HEK293T (cell line): ENCODE data around the gene DEDD2.

Source experiments
- CTCF ChIA-PET: fragments of 350-600 bp; formaldehyde crosslinking; extraction: SDS; loops from one replicate; lab custom pipeline; 2021; ENCODE audit warnings: antibody characterized with exemption, inconsistent platforms; lab: Yijun Ruan, JAX
- POLR2A ChIA-PET: fragments of 350-600 bp; formaldehyde crosslinking; extraction: SDS; loops from one replicate; lab custom pipeline; 2020; ENCODE audit warnings: antibody characterized with exemption, inconsistent platforms; lab: Yijun Ruan, JAX
- DNase-seq: peaks from one replicate; pipeline ENCODE4 v3.0.0; 2012; ENCODE audit warnings: mixed read lengths; ENCODE audit errors: extremely low spot score
- ARNT ChIP-seq: fragments of 450-650 bp; IDR thresholded peaks from 2 replicates; pipeline ENCODE4 v1.6.1; 2017; ENCODE audit warnings: mild to moderate bottlenecking
- BHLHE40 ChIP-seq: fragments of 450-650 bp; IDR thresholded peaks from 2 replicates; pipeline ENCODE4 v1.6.1; 2016; ENCODE audit warnings: mild to moderate bottlenecking, moderate library complexity, borderline replicate concordance
- CTBP1 ChIP-seq: fragments of 450-650 bp; IDR thresholded peaks from 2 replicates; pipeline ENCODE4 v1.6.1; 2016; ENCODE audit warnings: borderline replicate concordance
- ELF4 ChIP-seq: fragments of 450-650 bp; IDR thresholded peaks from 2 replicates; pipeline ENCODE4 v1.6.1; 2017; ENCODE audit warnings: antibody characterized with exemption
- FOXA1 ChIP-seq: fragments of 450-650 bp; IDR thresholded peaks from 2 replicates; pipeline ENCODE4 v1.6.1; 2016; ENCODE audit warnings: mild to moderate bottlenecking
- FOXK2 ChIP-seq: fragments of 450-650 bp; IDR thresholded peaks from 2 replicates; pipeline ENCODE4 v1.6.1; 2016; ENCODE audit warnings: mild to moderate bottlenecking
- FOXM1 ChIP-seq: fragments of 450-650 bp; IDR thresholded peaks from 2 replicates; pipeline ENCODE4 v1.6.1; 2017; ENCODE audit warnings: mild to moderate bottlenecking, borderline replicate concordance
- HDGF ChIP-seq: fragments of 450-650 bp; IDR thresholded peaks from 2 replicates; pipeline ENCODE4 v1.6.1; 2017; ENCODE audit warnings: antibody characterized with exemption, borderline replicate concordance
- L3MBTL2 ChIP-seq: fragments of 450-650 bp; conservative IDR thresholded peaks from 2 replicates; pipeline ENCODE4 v1.6.1; 2016; ENCODE audit warnings: mild to moderate bottlenecking
- LEF1 ChIP-seq: fragments of 450-650 bp; IDR thresholded peaks from 2 replicates; pipeline ENCODE4 v1.6.1; 2017; ENCODE audit warnings: mild to moderate bottlenecking, borderline replicate concordance
- NFRKB ChIP-seq: fragments of 450-650 bp; IDR thresholded peaks from 2 replicates; pipeline ENCODE4 v1.6.1; 2016; ENCODE audit warnings: mild to moderate bottlenecking, moderate library complexity
- SP1 ChIP-seq: fragments of 450-650 bp; IDR thresholded peaks from 2 replicates; pipeline ENCODE4 v1.6.1; 2017
- SUZ12 ChIP-seq: fragments of 450-650 bp; IDR thresholded peaks from 2 replicates; pipeline ENCODE4 v1.6.1; 2016; ENCODE audit warnings: mild to moderate bottlenecking
- TARDBP ChIP-seq: fragments of 450-650 bp; IDR thresholded peaks from 2 replicates; pipeline ENCODE4 v1.6.1; 2016
- ZNF384 ChIP-seq: fragments of 450-650 bp; IDR thresholded peaks from 2 replicates; pipeline ENCODE4 v1.6.1; 2016
- TF ChIP-seq, protein P1 (sequence below): fragments of 450-650 bp; IDR thresholded peaks from 2 replicates; pipeline ENCODE4 v1.6.1; 2016

The DEDD2 gene

DNA sequence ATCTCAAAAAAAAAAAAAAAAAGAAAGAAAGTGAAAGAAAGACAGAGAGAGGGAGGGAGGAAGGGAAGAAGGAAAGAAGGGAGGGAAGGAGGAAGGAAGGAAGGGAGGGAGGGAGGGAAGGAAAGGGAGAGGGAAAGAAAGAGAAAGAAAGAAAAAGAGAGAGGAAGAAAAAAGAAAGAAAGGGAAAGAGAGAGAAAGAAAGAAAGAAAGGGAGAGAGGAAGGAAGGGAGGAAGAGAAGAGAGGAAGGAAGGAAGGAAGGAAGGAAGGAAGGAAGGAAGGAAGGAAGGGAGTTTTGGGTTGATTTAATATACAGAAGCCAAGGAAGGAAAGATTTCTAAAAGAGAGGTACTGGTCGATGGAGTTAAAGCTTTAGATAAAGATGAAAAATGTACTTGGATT, 28.8 kb downstream of the DEDD2 start:
- ChIA-PET POLR2A (no interaction called here), CTCF (no interaction called here)
- DNase-seq, result no peak
- TF ChIP-seq ZNF384 (no peak), LEF1 (no peak), FOXA1 (no peak), CTBP1 (no peak), FOXK2 (no peak), L3MBTL2 (no peak), ELF4 (no peak), NFRKB (no peak), ARNT (no peak), TARDBP (no peak), BHLHE40 (no peak)
- TF ChIP-seq, protein P1, sequence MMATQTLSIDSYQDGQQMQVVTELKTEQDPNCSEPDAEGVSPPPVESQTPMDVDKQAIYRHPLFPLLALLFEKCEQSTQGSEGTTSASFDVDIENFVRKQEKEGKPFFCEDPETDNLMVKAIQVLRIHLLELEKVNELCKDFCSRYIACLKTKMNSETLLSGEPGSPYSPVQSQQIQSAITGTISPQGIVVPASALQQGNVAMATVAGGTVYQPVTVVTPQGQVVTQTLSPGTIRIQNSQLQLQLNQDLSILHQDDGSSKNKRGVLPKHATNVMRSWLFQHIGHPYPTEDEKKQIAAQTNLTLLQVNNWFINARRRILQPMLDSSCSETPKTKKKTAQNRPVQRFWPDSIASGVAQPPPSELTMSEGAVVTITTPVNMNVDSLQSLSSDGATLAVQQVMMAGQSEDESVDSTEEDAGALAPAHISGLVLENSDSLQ, result no peak

DNA sequence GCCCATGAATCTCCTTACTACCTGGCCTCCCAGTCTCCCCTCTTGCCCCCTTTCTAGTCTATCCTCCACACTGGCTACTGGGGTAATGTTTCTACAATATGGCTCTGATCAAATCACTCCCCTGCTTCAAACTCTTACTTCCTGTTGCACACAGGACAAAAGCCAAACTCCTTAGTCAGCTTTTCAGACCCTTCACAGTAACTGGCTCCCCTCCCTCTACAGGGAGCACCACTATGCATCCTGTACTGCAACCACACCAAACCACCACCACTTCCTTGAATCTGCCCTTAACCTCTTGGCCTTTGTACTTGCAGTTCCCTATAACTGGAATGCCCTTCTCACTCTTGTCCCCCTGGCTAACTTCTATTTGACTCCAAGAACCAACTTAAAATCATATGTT, 32.2 kb downstream of the DEDD2 start:
- POLR2A ChIA-PET, result interaction anchor here (1.4 kb wide), 1 partner anchor 57 kb away, joined by 3 read pairs; the partner anchor contains the start of gene GSK3A
- CTCF ChIA-PET, result interaction anchor here (0.8 to 4.5 kb wide), 2 partner anchors 49 to 53 kb away, joined by 5 to 17 read pairs; partner anchors contain the start of gene POU2F2
- TF ChIP-seq FOXM1 (no peak), NFRKB (no peak), SP1 (no peak), FOXA1 (no peak), FOXK2 (no peak), TARDBP (no peak), L3MBTL2 (no peak), ELF4 (no peak), ZNF384 (no peak), BHLHE40 (no peak), ARNT (no peak), HDGF (no peak), LEF1 (no peak), SUZ12 (no peak), CTBP1 (no peak)
- TF ChIP-seq, protein P1, result no peak
- no peak for DNase-seq

DNA sequence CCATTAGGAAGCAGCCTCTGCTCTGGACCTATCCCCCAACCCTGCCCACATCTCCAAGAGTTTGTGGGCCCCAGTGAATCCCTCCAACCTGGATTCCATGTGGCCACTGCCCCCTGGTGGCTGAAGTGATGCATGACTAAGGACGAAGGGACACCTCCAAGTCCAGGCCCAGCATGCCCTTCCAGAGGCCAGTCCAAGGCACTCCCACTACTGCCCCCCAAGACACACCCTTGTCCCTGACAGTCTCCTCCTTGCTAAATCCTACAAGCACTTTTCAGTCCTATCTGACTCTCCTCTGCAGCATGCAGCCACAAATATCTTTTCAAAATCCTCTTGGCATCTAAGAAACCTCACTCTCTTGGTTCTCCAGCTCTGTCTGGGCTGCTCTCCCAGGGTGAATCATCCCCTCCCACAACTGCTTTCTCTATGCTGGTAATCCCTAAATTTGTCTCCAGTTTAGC, 33.0 kb downstream of the DEDD2 start:
- TF ChIP-seq FOXK2 (no peak), HDGF (no peak), FOXA1 (no peak), LEF1 (no peak), L3MBTL2 (no peak), CTBP1 (no peak), BHLHE40 (no peak), TARDBP (no peak), SUZ12 (no peak), NFRKB (no peak), ARNT (no peak), ELF4 (no peak), SP1 (no peak), ZNF384 (no peak), FOXM1 (no peak)
- TF ChIP-seq, protein P1, result no peak
- CTCF ChIA-PET, result interaction anchor here (0.7 to 4.5 kb wide), 5 partner anchors 48 to 82 kb away, joined by 3 to 17 read pairs (median 4); partner anchors contain the start of gene POU2F2
- POLR2A ChIA-PET, result interaction anchor here (1.4 kb wide), 1 partner anchor 58 kb away, joined by 3 read pairs; the partner anchor contains the start of gene GSK3A
- peak; percentile 82 for DNase-seq

DNA sequence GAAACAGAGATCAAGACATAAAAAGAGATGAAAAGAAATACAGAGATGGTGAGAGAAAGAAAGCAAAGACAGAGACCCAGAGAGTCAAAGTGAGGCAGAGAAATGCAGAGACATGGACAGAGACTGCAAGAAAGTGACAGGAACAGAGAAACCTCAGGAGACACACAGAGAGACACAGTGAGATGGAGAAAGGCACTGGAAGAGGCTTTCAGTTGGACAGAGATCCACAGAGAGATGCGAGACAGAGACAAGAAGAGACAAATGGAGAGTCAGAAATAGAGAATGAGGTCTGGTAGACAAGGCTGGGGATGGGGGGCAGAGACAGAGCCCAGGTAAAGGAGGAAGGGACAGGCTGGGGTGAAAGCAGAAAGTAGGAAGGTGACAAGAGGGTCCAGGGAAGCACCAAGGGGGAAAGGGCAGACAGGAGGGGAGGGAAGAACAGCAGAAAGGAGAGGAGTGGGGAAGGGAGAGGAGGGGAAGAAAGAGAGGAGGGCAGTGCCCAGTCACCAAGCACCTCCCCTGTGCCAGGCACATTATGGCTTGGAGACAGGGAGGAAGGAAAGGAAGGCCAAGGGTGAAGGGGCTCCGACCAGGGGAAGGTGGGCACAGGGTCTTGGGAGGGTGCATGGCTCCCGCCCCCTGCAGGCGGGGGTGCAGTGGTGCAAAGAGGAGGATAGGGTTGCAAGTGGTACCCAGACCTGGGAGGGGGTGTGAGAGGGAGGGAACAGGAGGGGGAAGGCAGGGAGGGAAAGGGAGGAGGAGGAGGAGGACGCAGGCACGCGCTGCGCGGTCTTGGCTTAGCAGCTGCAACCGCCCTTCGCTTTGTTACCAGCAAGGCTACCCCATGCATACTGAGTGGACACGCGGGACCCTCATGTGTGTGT, 38.4 kb downstream of the DEDD2 start:
- POLR2A ChIA-PET, result no interaction called here
- CTCF ChIA-PET, result no interaction called here
- peak; percentile 52 for DNase-seq
- TF ChIP-seq CTBP1 (no peak), BHLHE40 (no peak), HDGF (no peak), ARNT (no peak), SUZ12 (no peak), FOXA1 (no peak), FOXM1 (no peak), TARDBP (no peak), SP1 (no peak), LEF1 (no peak), NFRKB (no peak)
- TF ChIP-seq, protein P1, result no peak

DNA sequence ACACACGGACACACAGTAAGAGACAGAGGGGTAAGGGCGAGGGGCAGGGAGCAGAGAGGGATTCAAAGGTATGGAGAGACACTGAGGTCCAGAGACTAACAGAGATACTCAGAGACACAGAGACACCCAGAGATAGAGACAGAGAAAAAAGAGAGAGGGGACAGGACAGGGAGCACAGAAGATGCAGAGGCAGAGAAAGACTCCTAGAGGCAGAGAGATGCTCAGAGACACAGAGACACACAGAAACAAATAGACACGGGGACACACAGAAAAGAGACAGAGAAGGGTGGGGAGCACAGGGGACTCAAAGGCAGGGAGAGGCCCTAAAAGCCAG, 39.8 kb downstream of the DEDD2 start:
- ChIA-PET POLR2A (no interaction called here), CTCF (no interaction called here)
- TF ChIP-seq FOXA1, result no peak
- no peak for TF ChIP-seq SP1
- no peak for TF ChIP-seq CTBP1
- TF ChIP-seq ELF4, result no peak
- TF ChIP-seq FOXK2, result no peak
- no peak for TF ChIP-seq TARDBP
- TF ChIP-seq ZNF384, result no peak
- TF ChIP-seq LEF1, result no peak
- TF ChIP-seq L3MBTL2, result no peak
- TF ChIP-seq NFRKB, result no peak
- TF ChIP-seq HDGF, result no peak
- TF ChIP-seq BHLHE40, result no peak
- TF ChIP-seq, protein P1, result no peak
- TF ChIP-seq SUZ12, result no peak
- TF ChIP-seq FOXM1, result no peak
- TF ChIP-seq ARNT, result no peak
- no peak for DNase-seq
